Loucy (cell line): Measurements from ENCODE around the gene ZNF493.

Experiments
- H2AFZ ChIP-seq: fragments of 200-600 bp; sonication (generic); 2 replicates; pipeline ENCODE4 v1.6.0; 2016; ENCODE audit warnings: antibody characterized with exemption, mild to moderate bottlenecking, low read length, moderate library complexity
- H3F3A ChIP-seq: fragments of 200-600 bp; 2 replicates; pipeline ENCODE4 v1.6.0; 2016; ENCODE audit warnings: antibody characterized with exemption, low read depth, mild to moderate bottlenecking
- H3K27me3 ChIP-seq: fragments of 200-600 bp; sonication (generic); 2 replicates; pipeline ENCODE4 v1.6.1; 2014; ENCODE audit warnings: low read length, mild to moderate bottlenecking; ENCODE audit not compliant: insufficient read depth, poor library complexity, severe bottlenecking
- H3K36me3 ChIP-seq: fragments of 200-600 bp; sonication (generic); 2 replicates; pipeline ENCODE4 v1.6.1; 2016; ENCODE audit warnings: low read length; ENCODE audit not compliant: insufficient read depth
- H3K4me1 ChIP-seq: fragments of 200-600 bp; sonication (generic); 2 replicates; pipeline ENCODE4 v1.5.1; 2014; ENCODE audit warnings: low read length, mild to moderate bottlenecking; ENCODE audit not compliant: insufficient read depth, poor library complexity, severe bottlenecking
- H3K4me2 ChIP-seq: fragments of 200-600 bp; sonication (generic); 2 replicates; pipeline ENCODE4 v1.6.0; 2014; ENCODE audit warnings: antibody characterized with exemption, low read length, low read depth, mild to moderate bottlenecking; ENCODE audit not compliant: poor library complexity, severe bottlenecking
- H3K4me3 ChIP-seq: fragments of 200-600 bp; sonication (generic); 2 replicates; pipeline ENCODE4 v1.5.1; 2014; ENCODE audit warnings: low read length, mild to moderate bottlenecking, mixed read lengths; ENCODE audit not compliant: poor library complexity, severe bottlenecking
- H3K79me2 ChIP-seq: fragments of 200-600 bp; sonication (generic); 2 replicates; pipeline ENCODE4 v1.6.1; 2014; ENCODE audit warnings: low read length; ENCODE audit not compliant: insufficient read depth
- H3K9ac ChIP-seq: fragments of 200-600 bp; sonication (generic); 2 replicates; pipeline ENCODE4 v1.6.0; 2014; ENCODE audit warnings: mild to moderate bottlenecking, low read depth, low read length, moderate library complexity; ENCODE audit not compliant: poor library complexity, severe bottlenecking
- H3K9me2 ChIP-seq: fragments of 200-600 bp; sonication (generic); replicated peaks from 2 replicates; pipeline ENCODE4 v1.6.1; 2016; ENCODE audit warnings: low read depth, low read length, mixed read lengths
- H3K9me3 ChIP-seq: fragments of 200-600 bp; sonication (generic); 2 replicates; pipeline ENCODE4 v1.6.1; 2014; ENCODE audit warnings: mild to moderate bottlenecking, antibody characterized with exemption, low read length, low read depth; ENCODE audit not compliant: insufficient read depth
- H4K20me1 ChIP-seq: fragments of 200-600 bp; sonication (generic); 2 replicates; pipeline ENCODE4 v1.6.0; 2014; ENCODE audit warnings: antibody characterized with exemption, low read length, mild to moderate bottlenecking; ENCODE audit not compliant: insufficient read depth, poor library complexity, severe bottlenecking
- CTCF ChIP-seq: fragments of 200-600 bp; sonication (generic); conservative IDR thresholded peaks from 2 replicates; pipeline ENCODE4 v1.5.1; 2014; ENCODE audit warnings: mild to moderate bottlenecking, antibody characterized with exemption, low read length
- EZH2phosphoT487 ChIP-seq: fragments of 200-600 bp; IDR thresholded peaks from 2 replicates; pipeline ENCODE4 v1.6.1; 2018; ENCODE audit warnings: antibody characterized with exemption, mild to moderate bottlenecking, moderate library complexity, borderline replicate concordance

ZNF493 gene

GRCh38 chr19:21432590-21432989, 35.7 kb downstream of the ZNF493 start:
- no peak overlapping the region for H2AFZ ChIP-seq
- 0 out of 2 replicates have a peak, but pooled peaks cover 4% of the 10 kb centered on the region for H3K9me3 ChIP-seq
- no peak overlapping the region for H3K9ac ChIP-seq
- H4K20me1 ChIP-seq: no peaks in the 10 kb centered on the region
- no peak for TF ChIP-seq CTCF
- no peaks in the 10 kb centered on the region for H3K9me2 ChIP-seq
- H3K4me3 ChIP-seq: no peak overlapping the region
- no peaks in the 10 kb centered on the region for H3K79me2 ChIP-seq
- H3F3A ChIP-seq: no peaks in the 10 kb centered on the region
- H3K36me3 ChIP-seq: no peaks in the 10 kb centered on the region
- no peak overlapping the region for H3K4me2 ChIP-seq
- H3K27me3 ChIP-seq: no peaks in the 10 kb centered on the region
- no peaks in the 10 kb centered on the region for H3K4me1 ChIP-seq

- H3K9ac ChIP-seq: no peak overlapping the region
- H2AFZ ChIP-seq: no peak overlapping the region
- no peaks in the 10 kb centered on the region for H3K36me3 ChIP-seq
- no peaks in the 10 kb centered on the region for H3F3A ChIP-seq
- H3K4me1 ChIP-seq: no peaks in the 10 kb centered on the region
- no peak for TF ChIP-seq EZH2phosphoT487
- TF ChIP-seq CTCF: no peak
- no peak overlapping the region for H3K4me2 ChIP-seq
- no peaks in the 10 kb centered on the region for H3K9me2 ChIP-seq
- H3K9me3 ChIP-seq: 0 out of 2 replicates have a peak, but pooled peaks cover 4% of the 10 kb centered on the region
- no peaks in the 10 kb centered on the region for H4K20me1 ChIP-seq
- H3K27me3 ChIP-seq: no peaks in the 10 kb centered on the region
- H3K4me3 ChIP-seq: no peak overlapping the region
- no peaks in the 10 kb centered on the region for H3K79me2 ChIP-seq
These were observed 37.6 kb downstream of the ZNF493 start for GRCh38 chr19:21434516-21434915.

GRCh38 chr19:21434967-21435544, 38.1 kb downstream of the ZNF493 start:
- Histone ChIP-seq H3K4me2 (no peak overlapping the region), H3K9me2 (no peaks in the 10 kb centered on the region), H2AFZ (no peak overlapping the region), H3K4me3 (no peak overlapping the region), H3K27me3 (no peaks in the 10 kb centered on the region), H3K9ac (no peak overlapping the region), H3K36me3 (no peaks in the 10 kb centered on the region), H4K20me1 (no peaks in the 10 kb centered on the region), H3K9me3 (0 out of 2 replicates have a peak, but pooled peaks cover 4% of the 10 kb centered on the region), H3F3A (no peaks in the 10 kb centered on the region), H3K4me1 (no peaks in the 10 kb centered on the region), H3K79me2 (no peaks in the 10 kb centered on the region)
- TF ChIP-seq EZH2phosphoT487: no peak
- TF ChIP-seq CTCF: 0 out of 2 replicates have a peak, but pooled peaks have one; percentile 17
